NCI-H2107 treated with DMSO at 0.1 percent for 48 hours (cell line): ENCODE results near the gene IGSF9.
"Not testable (repeated sequence)": the region's sequence is repeated elsewhere in the genome, so short reads cannot be mapped to it uniquely, and the experiment has no call there.

Source experiments
- DNase-seq: peaks from one replicate; lab custom pipeline; 2025; ENCODE audit not compliant: unreplicated experiment; lab: John Stamatoyannopoulos, UW

Gene IGSF9

GRCh38 chr1:159900755-159901360 lies 44.6 kb downstream of the IGSF9 start:
- no peak for DNase-seq

- no peak for DNase-seq
Measured at GRCh38 chr1:159900086-159900680, 45.2 kb downstream of the IGSF9 start, which contains the start of gene CFAP45. Gene CFAP45, minus strand, starts transcription at chr1:159900165. Its CDS starts 67 bp downstream, at chr1:159900098.

- not testable (repeated sequence) for DNase-seq
Measured at GRCh38 chr1:159899634-159900033, 45.8 kb downstream of the IGSF9 start.

GRCh38 chr1:159898527-159898926 lies 46.9 kb downstream of the IGSF9 start:
- DNase-seq, result no peak

GRCh38 chr1:159897962-159898361 lies 47.5 kb downstream of the IGSF9 start:
- DNase-seq, result no peak

GRCh38 chr1:159896546-159896930 lies 48.9 kb downstream of the IGSF9 start:
- no peak for DNase-seq

GRCh38 chr1:159895836-159896545 lies 49.4 kb downstream of the IGSF9 start:
- peak; percentile 67 for DNase-seq

GRCh38 chr1:159895286-159895685 lies 50.1 kb downstream of the IGSF9 start:
- peak; percentile 46 for DNase-seq

GRCh38 chr1:159892944-159893343 lies 52.5 kb downstream of the IGSF9 start:
- DNase-seq, result no peak

- DNase-seq, result peak; percentile 89
Measured at GRCh38 chr1:159891275-159892157, 53.9 kb downstream of the IGSF9 start.

GRCh38 chr1:159890390-159890789 lies 55.0 kb downstream of the IGSF9 start:
- DNase-seq, result no peak

- no peak for DNase-seq
Measured at GRCh38 chr1:159889821-159890252, 55.6 kb downstream of the IGSF9 start.

GRCh38 chr1:159889202-159889601 lies 56.2 kb downstream of the IGSF9 start:
- DNase-seq, result no peak

- no peak for DNase-seq
Measured at GRCh38 chr1:159884296-159884695, 61.1 kb downstream of the IGSF9 start.

- DNase-seq, result no peak
Measured at GRCh38 chr1:159883134-159883533, 62.3 kb downstream of the IGSF9 start.

- no peak for DNase-seq
Measured at GRCh38 chr1:159882527-159882862, 62.9 kb downstream of the IGSF9 start.

GRCh38 chr1:159881622-159882526 lies 63.5 kb downstream of the IGSF9 start:
- peak; percentile 76 for DNase-seq

GRCh38 chr1:159880430-159880829 lies 65.0 kb downstream of the IGSF9 start:
- DNase-seq, result no peak

- DNase-seq, result no peak
Measured at GRCh38 chr1:159879977-159880376, 65.4 kb downstream of the IGSF9 start.

- no peak for DNase-seq
Measured at GRCh38 chr1:159879136-159879535, 66.3 kb downstream of the IGSF9 start.
